PC-3 (cell line): ENCODE data around the gene CIAO2B. TPM values are rescaled to one million over a fixed set of nuclear protein-coding genes. Genes with fewer than 3 reads are reported as not detected.

Experiments
- ATAC-seq: fragments of 200-7000 bp; cut with Tn5 transposase; 2 replicates; pipeline ENCODE4 v1.9.1; 2020; ENCODE audit warnings: mild to moderate bottlenecking, moderate library complexity
- BruUV-seq: library from RNA; stranded (reverse); fragments of 400-500 nt; replicated peaks from 2 replicates; lab custom pipeline; 2021; lab: Mats Ljungman, UMichigan
- CTCF ChIA-PET: fragments of 300-600 bp; sonication (Branson Sonifier 250); formaldehyde crosslinking; loops from one replicate; lab custom pipeline; 2022; ENCODE audit warnings: antibody characterized with exemption; lab: Charles Lee
- POLR2A ChIA-PET: fragments of 300-600 bp; sonication (Branson Sonifier 250); formaldehyde crosslinking; loops from one replicate; lab custom pipeline; 2022; ENCODE audit warnings: antibody characterized with exemption; ENCODE audit not compliant: unreplicated experiment; lab: Charles Lee
- DNase-seq: peaks from one replicate; pipeline ENCODE4 v3.0.0-alpha.2; 2015
- H2AFZ ChIP-seq: fragments of 300-600 bp; sonication (generic); 2 replicates; pipeline ENCODE4 v1.6.0; 2016; ENCODE audit warnings: antibody characterized with exemption, low read length
- H3F3A ChIP-seq: fragments of 300-600 bp; sonication (generic); one replicate; pipeline ENCODE4 v1.6.0; 2017; ENCODE audit warnings: antibody characterized with exemption, low read length, control low read depth, mild to moderate bottlenecking; ENCODE audit not compliant: unreplicated experiment
- H3K27ac ChIP-seq: fragments of 300-600 bp; sonication (generic); 2 replicates; pipeline ENCODE4 v1.5.1; 2016; ENCODE audit warnings: mild to moderate bottlenecking, low read length
- H3K27me3 ChIP-seq: fragments of 300-600 bp; sonication (generic); 2 replicates; pipeline ENCODE4 v1.6.1; 2016; ENCODE audit warnings: low read length, mixed read lengths
- H3K36me3 ChIP-seq: fragments of 300-600 bp; sonication (generic); 2 replicates; pipeline ENCODE4 v1.6.1; 2016; ENCODE audit warnings: low read depth, mixed run types, low read length, mixed read lengths
- H3K4me1 ChIP-seq: fragments of 300-600 bp; sonication (generic); 2 replicates; pipeline ENCODE4 v1.5.1; 2016; ENCODE audit warnings: low read length; ENCODE audit not compliant: insufficient read depth
- H3K4me2 ChIP-seq: fragments of 300-600 bp; sonication (generic); 2 replicates; pipeline ENCODE4 v1.6.0; 2016; ENCODE audit warnings: low read length
- H3K4me3 ChIP-seq: fragments of 300-600 bp; sonication (generic); 2 replicates; pipeline ENCODE4 v1.5.1; 2016; ENCODE audit warnings: mild to moderate bottlenecking, low read length, mixed read lengths
- H3K79me2 ChIP-seq: fragments of 300-600 bp; sonication (generic); 2 replicates; pipeline ENCODE4 v1.6.1; 2017; ENCODE audit warnings: low read length, mixed read lengths
- H3K9ac ChIP-seq: fragments of 300-600 bp; sonication (generic); 2 replicates; pipeline ENCODE4 v1.6.0; 2016; ENCODE audit warnings: mild to moderate bottlenecking, low read length
- H3K9me2 ChIP-seq: fragments of 300-600 bp; sonication (generic); replicated peaks from 2 replicates; pipeline ENCODE4 v1.6.1; 2016; ENCODE audit warnings: mixed run types, low read length, mixed read lengths
- H3K9me3 ChIP-seq: fragments of 300-600 bp; sonication (generic); 2 replicates; pipeline ENCODE4 v1.6.1; 2016; ENCODE audit warnings: low read length, mixed read lengths
- H4K20me1 ChIP-seq: fragments of 300-600 bp; sonication (generic); 2 replicates; pipeline ENCODE4 v1.6.1; 2016; ENCODE audit warnings: low read length, mixed read lengths
- EZH2 ChIP-seq: fragments of 300-600 bp; sonication (generic); IDR thresholded peaks from one replicate; pipeline ENCODE4 v1.6.1; 2017; ENCODE audit warnings: antibody characterized with exemption, mild to moderate bottlenecking, low read length; ENCODE audit not compliant: unreplicated experiment
- EZH2phosphoT487 ChIP-seq: fragments of 300-600 bp; sonication (generic); IDR thresholded peaks from 2 replicates; pipeline ENCODE4 v1.6.1; 2018; ENCODE audit warnings: mild to moderate bottlenecking, antibody characterized with exemption, low read length, borderline replicate concordance
- intact Hi-C: fragments of 100-400 bp; cut with micrococcal nuclease; formaldehyde crosslinking; loops from 2 replicates; pipeline ENCODE4 v1.9.0; 2023
- total RNA-seq: library from RNA; depleted of rRNA; stranded (reverse); fragments of >200 nt; gene quantifications from 2 replicates; pipeline ENCODE4 v1.2.3, GENCODE V29; 2014
- TF ChIP-seq, protein P1 (sequence below): fragments of 300-600 bp; sonication (generic); conservative IDR thresholded peaks from 2 replicates; pipeline ENCODE4 v1.5.1; 2017; ENCODE audit warnings: antibody characterized with exemption, low read depth, mild to moderate bottlenecking, low read length

The CIAO2B gene
- total RNA-seq, 1 experiment from 2014 or later: 172 TPM

- no peaks in the 10 kb centered on the region for H3K36me3 ChIP-seq
- TF ChIP-seq EZH2phosphoT487 (no peak), EZH2 (no peak)
- TF ChIP-seq, protein P1, sequence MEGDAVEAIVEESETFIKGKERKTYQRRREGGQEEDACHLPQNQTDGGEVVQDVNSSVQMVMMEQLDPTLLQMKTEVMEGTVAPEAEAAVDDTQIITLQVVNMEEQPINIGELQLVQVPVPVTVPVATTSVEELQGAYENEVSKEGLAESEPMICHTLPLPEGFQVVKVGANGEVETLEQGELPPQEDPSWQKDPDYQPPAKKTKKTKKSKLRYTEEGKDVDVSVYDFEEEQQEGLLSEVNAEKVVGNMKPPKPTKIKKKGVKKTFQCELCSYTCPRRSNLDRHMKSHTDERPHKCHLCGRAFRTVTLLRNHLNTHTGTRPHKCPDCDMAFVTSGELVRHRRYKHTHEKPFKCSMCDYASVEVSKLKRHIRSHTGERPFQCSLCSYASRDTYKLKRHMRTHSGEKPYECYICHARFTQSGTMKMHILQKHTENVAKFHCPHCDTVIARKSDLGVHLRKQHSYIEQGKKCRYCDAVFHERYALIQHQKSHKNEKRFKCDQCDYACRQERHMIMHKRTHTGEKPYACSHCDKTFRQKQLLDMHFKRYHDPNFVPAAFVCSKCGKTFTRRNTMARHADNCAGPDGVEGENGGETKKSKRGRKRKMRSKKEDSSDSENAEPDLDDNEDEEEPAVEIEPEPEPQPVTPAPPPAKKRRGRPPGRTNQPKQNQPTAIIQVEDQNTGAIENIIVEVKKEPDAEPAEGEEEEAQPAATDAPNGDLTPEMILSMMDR: no peak
- no peaks in the 10 kb centered on the region for H3K9me2 ChIP-seq
- H3K9me3 ChIP-seq: no peaks in the 10 kb centered on the region
- intact Hi-C loops: no loop called here
- H3K4me2 ChIP-seq: no peak overlapping the region
- H3K27me3 ChIP-seq: peaks cover 13% of the 10 kb centered on the region
- H3K9ac ChIP-seq: no peak overlapping the region
- no peak overlapping the region for H3K4me3 ChIP-seq
- no peak overlapping the region for H3K27ac ChIP-seq
- H4K20me1 ChIP-seq: no peaks in the 10 kb centered on the region
- H3K79me2 ChIP-seq: no peaks in the 10 kb centered on the region
- ATAC-seq (no peak), DNase-seq (no peak)
- no TSS peak for BruUV-seq
- CTCF ChIA-PET: no interaction called here
- H3K4me1 ChIP-seq: no peaks in the 10 kb centered on the region
- POLR2A ChIA-PET: no interaction called here
- H2AFZ ChIP-seq: no peak overlapping the region
- H3F3A ChIP-seq: no peaks in the 10 kb centered on the region
Measured at GRCh38 chr16:66921729-66922450, 12.3 kb downstream of the CIAO2B start.

DNA sequence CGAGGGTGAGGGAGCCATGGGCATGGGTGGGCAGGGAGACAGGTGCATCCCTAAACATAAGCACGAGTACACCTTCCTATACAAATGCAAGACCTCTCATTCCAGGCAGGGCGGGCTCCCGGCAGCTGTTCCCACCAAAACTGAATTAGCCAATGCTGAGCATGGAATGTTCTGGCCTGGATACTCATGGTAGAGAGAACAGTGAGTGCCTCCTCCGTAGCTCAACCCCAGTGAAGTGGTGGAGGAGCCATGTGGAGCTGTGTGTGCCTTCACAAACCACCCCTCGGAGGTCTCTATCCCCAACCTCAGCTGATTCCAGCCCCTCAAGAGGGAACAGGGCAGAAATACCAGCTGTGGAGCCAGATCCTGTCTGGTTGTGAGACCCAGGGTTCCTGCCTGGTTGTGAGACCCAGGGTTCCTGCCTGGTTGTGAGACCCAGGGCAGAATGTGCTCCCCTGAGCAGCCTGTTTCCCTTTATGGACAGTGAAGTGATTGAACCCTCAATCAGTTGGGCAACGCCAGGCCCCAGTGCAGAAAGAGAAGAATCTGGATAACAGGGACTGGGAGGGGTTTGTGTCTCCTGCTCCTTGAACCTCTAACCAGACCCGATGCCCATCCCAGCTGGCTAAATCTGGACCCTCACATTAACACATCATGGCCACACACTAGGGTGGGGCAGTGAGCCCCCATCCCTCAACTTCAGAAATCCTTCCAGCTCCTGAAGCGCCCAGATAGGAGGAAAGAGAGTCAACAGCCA, 13.1 kb downstream of the CIAO2B start:
- BruUV-seq: no TSS peak
- Histone ChIP-seq H3K4me2 (no peak overlapping the region), H3K79me2 (no peaks in the 10 kb centered on the region), H4K20me1 (no peaks in the 10 kb centered on the region), H3K36me3 (no peaks in the 10 kb centered on the region), H3K9me3 (no peaks in the 10 kb centered on the region), H3K9ac (no peak overlapping the region), H2AFZ (no peak overlapping the region), H3K9me2 (no peaks in the 10 kb centered on the region), H3K4me1 (no peaks in the 10 kb centered on the region), H3K4me3 (no peak overlapping the region), H3F3A (no peaks in the 10 kb centered on the region), H3K27me3 (peaks cover 13% of the 10 kb centered on the region), H3K27ac (no peak overlapping the region)
- DNase-seq: no peak
- intact Hi-C loops: no loop called here
- CTCF ChIA-PET: no interaction called here
- ATAC-seq: no peak
- POLR2A ChIA-PET: no interaction called here
- TF ChIP-seq EZH2phosphoT487: no peak
- TF ChIP-seq EZH2: no peak
- TF ChIP-seq, protein P1: no peak

- no peaks in the 10 kb centered on the region for H4K20me1 ChIP-seq
- no peak overlapping the region for H3K4me2 ChIP-seq
- H3K9ac ChIP-seq: no peak overlapping the region
- DNase-seq: no peak
- H3K79me2 ChIP-seq: no peaks in the 10 kb centered on the region
- no peaks in the 10 kb centered on the region for H3K9me2 ChIP-seq
- peaks cover 6% of the 10 kb centered on the region for H3K27me3 ChIP-seq
- no peaks in the 10 kb centered on the region for H3F3A ChIP-seq
- H3K9me3 ChIP-seq: no peaks in the 10 kb centered on the region
- ChIA-PET POLR2A (no interaction called here), CTCF (no interaction called here)
- H3K4me1 ChIP-seq: no peaks in the 10 kb centered on the region
- ATAC-seq: no peak
- H3K4me3 ChIP-seq: no peak overlapping the region
- no peaks in the 10 kb centered on the region for H3K36me3 ChIP-seq
- no peak overlapping the region for H3K27ac ChIP-seq
- intact Hi-C loops: no loop called here
- TF ChIP-seq EZH2phosphoT487 (no peak), EZH2 (no peak)
- TF ChIP-seq, protein P1: no peak
- no peak overlapping the region for H2AFZ ChIP-seq
- BruUV-seq: no TSS peak
Measured at GRCh38 chr16:66920299-66920590, 14.0 kb downstream of the CIAO2B start.
